HepG2 (cell line): ENCODE results near the gene MYADML2. TPM values are rescaled to one million over a fixed set of nuclear protein-coding genes. Genes with fewer than 3 reads are reported as not detected.

Source experiments
- BRCA1 ChIP-seq: sonication (generic); formaldehyde crosslinking; IDR thresholded peaks from 2 replicates; pipeline ENCODE4 v1.4.0; 2020; ENCODE audit warnings: missing genetic modification reagents
- CBX5 ChIP-seq: sonication (generic); formaldehyde crosslinking; IDR thresholded peaks from 2 replicates; pipeline ENCODE4 v1.4.0; 2020; ENCODE audit warnings: missing genetic modification reagents, borderline replicate concordance
- CEBPB ChIP-seq: IDR thresholded peaks from 2 replicates; pipeline ENCODE4 v1.6.1; 2011; ENCODE audit warnings: low read depth, low read length, improper control_type of control experiment, borderline replicate concordance
- GPN1 ChIP-seq: sonication (generic); formaldehyde crosslinking; IDR thresholded peaks from 2 replicates; pipeline ENCODE4 v1.5.1; 2020; ENCODE audit warnings: missing genetic modification reagents, borderline replicate concordance
- MXD4 ChIP-seq: IDR thresholded peaks from 2 replicates; pipeline ENCODE4 v1.6.1; 2016; ENCODE audit warnings: mild to moderate bottlenecking, missing biosample characterization, missing genetic modification reagents
- NFATC3 ChIP-seq: sonication (generic); formaldehyde crosslinking; IDR thresholded peaks from 2 replicates; pipeline ENCODE4 v1.5.1; 2020; ENCODE audit warnings: mild to moderate bottlenecking, missing genetic modification reagents
- NFE2L1 ChIP-seq: sonication (generic); formaldehyde crosslinking; IDR thresholded peaks from 2 replicates; pipeline ENCODE4 v1.4.0; 2020; ENCODE audit warnings: missing genetic modification reagents, mild to moderate bottlenecking, borderline replicate concordance
- PCBP1 ChIP-seq: fragments of 200-400 bp; formaldehyde crosslinking; IDR thresholded peaks from 2 replicates; pipeline ENCODE4 v1.6.1; 2017; ENCODE audit warnings: mild to moderate bottlenecking, low read depth, low read length, borderline replicate concordance
- PITX1 ChIP-seq: sonication (generic); formaldehyde crosslinking; IDR thresholded peaks from 2 replicates; pipeline ENCODE4 v1.5.1; 2020; ENCODE audit warnings: mild to moderate bottlenecking, missing genetic modification reagents
- POLR2A ChIP-seq, 2 experiments: IDR thresholded peaks; 2 replicates each; pipeline ENCODE4 v1.6.1; 2011; ENCODE audit warnings: low read depth in 2 of 2, low read length in 2 of 2, mild to moderate bottlenecking in 1 of 2, moderate library complexity in 1 of 2; ENCODE audit not compliant: insufficient read depth in 1 of 2
- POLR2G ChIP-seq: fragments of 200-400 bp; formaldehyde crosslinking; IDR thresholded peaks from 2 replicates; pipeline ENCODE4 v1.6.1; 2018; ENCODE audit warnings: mild to moderate bottlenecking, low read depth, low read length, moderate library complexity
- RAD21 ChIP-seq: fragments of 450-650 bp; formaldehyde crosslinking; IDR thresholded peaks from 2 replicates; pipeline ENCODE4 v1.5.0; 2020; ENCODE audit warnings: mild to moderate bottlenecking
- SP140L ChIP-seq: sonication (generic); formaldehyde crosslinking; IDR thresholded peaks from 2 replicates; pipeline ENCODE4 v1.4.0; 2020; ENCODE audit warnings: missing genetic modification reagents, borderline replicate concordance
- ZFP36L2 ChIP-seq: sonication (generic); formaldehyde crosslinking; IDR thresholded peaks from 2 replicates; pipeline ENCODE4 v1.4.0; 2020; ENCODE audit warnings: missing genetic modification reagents
- ZKSCAN1 ChIP-seq: fragments of 150-350 bp; IDR thresholded peaks from 2 replicates; pipeline ENCODE4 v1.6.1; 2014; ENCODE audit warnings: low read length
- ZNF7 ChIP-seq: IDR thresholded peaks from 2 replicates; pipeline ENCODE4 v1.6.1; 2016; ENCODE audit warnings: missing biosample characterization, missing genetic modification reagents
- polyA plus RNA-seq, 8 experiments: library from polyadenylated mRNA; depleted of rRNA in 3 of 8; stranded (reverse) in 7 of 8; unstranded in 1 of 8; fragments of >200 nt; fragmentation: Illumina TruSeq in 4 of 8; extraction: Trizol in 4 of 8; gene quantifications; 2 replicates each; pipeline versions ENCODE4 v1.2.1 to v1.2.3, GENCODE V29; 2011 to 2016; ENCODE audit warnings: low read depth in 4 of 8, missing spikeins in 1 of 8, mixed read lengths in 1 of 8; ENCODE audit not compliant: insufficient read depth in 1 of 8
- total RNA-seq, 5 experiments: library from RNA; depleted of rRNA; stranded (reverse); fragments of >200 nt; fragmentation: Illumina TruSeq; extraction: Trizol; gene quantifications; 2 replicates each; pipeline ENCODE4 v1.2.3, GENCODE V29; 2016; ENCODE audit warnings: low read depth in 1 of 5
- TF ChIP-seq, protein P1 (sequence below): sonication (generic); formaldehyde crosslinking; IDR thresholded peaks from 2 replicates; pipeline ENCODE4 v1.4.0; 2020; ENCODE audit warnings: missing genetic modification reagents, borderline replicate concordance
- TF ChIP-seq, protein P2 (sequence below): sonication (generic); formaldehyde crosslinking; conservative IDR thresholded peaks from 2 replicates; pipeline ENCODE4 v1.8.0; 2022; ENCODE audit warnings: missing genetic modification reagents
- TF ChIP-seq, protein P3 (sequence below): sonication (generic); formaldehyde crosslinking; IDR thresholded peaks from 2 replicates; pipeline ENCODE4 v1.8.0; 2023; ENCODE audit warnings: mild to moderate bottlenecking, missing genetic modification reagents

Gene MYADML2
- total and polyA plus RNA-seq, 2 of the 13 experiments (the other 11 are each of a cell fraction or from before 2014, with no cell fraction given): not detected

DNA sequence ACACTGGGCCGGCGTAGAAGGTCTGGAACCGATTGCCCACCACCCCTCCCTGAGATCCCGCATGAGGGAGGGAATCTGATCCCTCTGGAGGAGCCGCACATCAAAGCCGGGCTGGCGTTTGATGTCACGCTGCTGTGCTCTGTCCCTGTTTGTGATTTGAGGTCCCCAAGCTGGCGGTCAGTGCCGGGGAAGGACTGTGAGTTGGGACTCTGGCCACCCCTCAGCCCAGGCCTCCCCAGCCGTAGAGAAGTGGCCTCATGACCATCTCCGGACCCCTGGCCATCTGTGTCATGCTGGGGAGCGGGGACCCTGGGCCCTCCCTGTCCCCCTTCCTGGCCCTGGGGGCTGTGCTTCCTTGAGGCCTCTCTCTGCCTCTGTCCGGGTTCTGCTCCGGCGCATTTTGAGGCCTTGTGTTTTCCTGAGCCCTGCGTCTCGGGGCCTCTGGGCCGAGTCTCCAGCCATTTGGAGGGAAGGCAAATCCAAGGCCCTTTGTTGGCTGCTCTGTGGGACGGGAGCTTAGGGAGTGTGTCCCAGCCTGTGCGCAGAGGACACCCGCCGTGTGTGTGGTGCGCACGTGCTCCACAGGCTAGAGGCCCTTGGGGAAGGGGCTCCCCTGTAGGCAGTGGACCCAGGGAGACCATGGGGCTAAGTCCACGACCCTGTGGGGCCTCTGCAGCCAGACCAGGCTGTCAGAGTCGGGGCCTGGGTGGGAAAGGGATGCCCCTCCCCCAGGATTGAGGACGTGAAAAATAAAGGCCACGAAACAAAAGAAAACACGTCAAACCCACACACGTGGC, 45.5 kb upstream of the MYADML2 start (continued):
- TF ChIP-seq, protein P1, sequence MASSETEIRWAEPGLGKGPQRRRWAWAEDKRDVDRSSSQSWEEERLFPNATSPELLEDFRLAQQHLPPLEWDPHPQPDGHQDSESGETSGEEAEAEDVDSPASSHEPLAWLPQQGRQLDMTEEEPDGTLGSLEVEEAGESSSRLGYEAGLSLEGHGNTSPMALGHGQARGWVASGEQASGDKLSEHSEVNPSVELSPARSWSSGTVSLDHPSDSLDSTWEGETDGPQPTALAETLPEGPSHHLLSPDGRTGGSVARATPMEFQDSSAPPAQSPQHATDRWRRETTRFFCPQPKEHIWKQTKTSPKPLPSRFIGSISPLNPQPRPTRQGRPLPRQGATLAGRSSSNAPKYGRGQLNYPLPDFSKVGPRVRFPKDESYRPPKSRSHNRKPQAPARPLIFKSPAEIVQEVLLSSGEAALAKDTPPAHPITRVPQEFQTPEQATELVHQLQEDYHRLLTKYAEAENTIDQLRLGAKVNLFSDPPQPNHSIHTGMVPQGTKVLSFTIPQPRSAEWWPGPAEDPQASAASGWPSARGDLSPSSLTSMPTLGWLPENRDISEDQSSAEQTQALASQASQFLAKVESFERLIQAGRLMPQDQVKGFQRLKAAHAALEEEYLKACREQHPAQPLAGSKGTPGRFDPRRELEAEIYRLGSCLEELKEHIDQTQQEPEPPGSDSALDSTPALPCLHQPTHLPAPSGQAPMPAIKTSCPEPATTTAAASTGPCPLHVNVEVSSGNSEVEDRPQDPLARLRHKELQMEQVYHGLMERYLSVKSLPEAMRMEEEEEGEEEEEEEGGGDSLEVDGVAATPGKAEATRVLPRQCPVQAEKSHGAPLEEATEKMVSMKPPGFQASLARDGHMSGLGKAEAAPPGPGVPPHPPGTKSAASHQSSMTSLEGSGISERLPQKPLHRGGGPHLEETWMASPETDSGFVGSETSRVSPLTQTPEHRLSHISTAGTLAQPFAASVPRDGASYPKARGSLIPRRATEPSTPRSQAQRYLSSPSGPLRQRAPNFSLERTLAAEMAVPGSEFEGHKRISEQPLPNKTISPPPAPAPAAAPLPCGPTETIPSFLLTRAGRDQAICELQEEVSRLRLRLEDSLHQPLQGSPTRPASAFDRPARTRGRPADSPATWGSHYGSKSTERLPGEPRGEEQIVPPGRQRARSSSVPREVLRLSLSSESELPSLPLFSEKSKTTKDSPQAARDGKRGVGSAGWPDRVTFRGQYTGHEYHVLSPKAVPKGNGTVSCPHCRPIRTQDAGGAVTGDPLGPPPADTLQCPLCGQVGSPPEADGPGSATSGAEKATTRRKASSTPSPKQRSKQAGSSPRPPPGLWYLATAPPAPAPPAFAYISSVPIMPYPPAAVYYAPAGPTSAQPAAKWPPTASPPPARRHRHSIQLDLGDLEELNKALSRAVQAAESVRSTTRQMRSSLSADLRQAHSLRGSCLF (CRISPR knock-in tag): peak; percentile 78
- TF ChIP-seq POLR2G (peak; percentile 73), ZFP36L2 (CRISPR knock-in tag) (peak; percentile 88; the same call in 1 of the 2 replicates), PITX1 (peak; percentile 90), ZKSCAN1 (no peak), MXD4 (CRISPR knock-in tag) (peak; percentile 92; the same call in 1 of the 2 replicates), CBX5 (CRISPR knock-in tag) (0 out of 2 replicates have a peak, but pooled peaks have one; percentile 81), SP140L (CRISPR knock-in tag) (no peak; the same call in 1 of the 2 replicates), POLR2A (IDR thresholded peaks at IDR 0.05; ENCODE audit: insufficient read depth in 1 of 2, low read depth in 2 of 2, low read length in 2 of 2) (no peak), NFATC3 (peak; percentile 98), CEBPB (no peak), BRCA1 (peak; percentile 94), NFE2L1 (CRISPR knock-in tag) (no peak; the same call in 1 of the 2 replicates), RAD21 (CRISPR knock-in tag) (no peak; the same call in 1 of the 2 replicates), ZNF7 (CRISPR knock-in tag) (0 out of 2 replicates have a peak, but pooled peaks have one; percentile 40), GPN1 (CRISPR knock-in tag) (no peak), PCBP1 (no peak; the same call in none of the 2 replicates)
- TF ChIP-seq, protein P2, sequence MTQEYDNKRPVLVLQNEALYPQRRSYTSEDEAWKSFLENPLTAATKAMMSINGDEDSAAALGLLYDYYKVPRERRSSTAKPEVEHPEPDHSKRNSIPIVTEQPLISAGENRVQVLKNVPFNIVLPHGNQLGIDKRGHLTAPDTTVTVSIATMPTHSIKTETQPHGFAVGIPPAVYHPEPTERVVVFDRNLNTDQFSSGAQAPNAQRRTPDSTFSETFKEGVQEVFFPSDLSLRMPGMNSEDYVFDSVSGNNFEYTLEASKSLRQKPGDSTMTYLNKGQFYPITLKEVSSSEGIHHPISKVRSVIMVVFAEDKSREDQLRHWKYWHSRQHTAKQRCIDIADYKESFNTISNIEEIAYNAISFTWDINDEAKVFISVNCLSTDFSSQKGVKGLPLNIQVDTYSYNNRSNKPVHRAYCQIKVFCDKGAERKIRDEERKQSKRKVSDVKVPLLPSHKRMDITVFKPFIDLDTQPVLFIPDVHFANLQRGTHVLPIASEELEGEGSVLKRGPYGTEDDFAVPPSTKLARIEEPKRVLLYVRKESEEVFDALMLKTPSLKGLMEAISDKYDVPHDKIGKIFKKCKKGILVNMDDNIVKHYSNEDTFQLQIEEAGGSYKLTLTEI (CRISPR knock-in tag): no peak
- TF ChIP-seq, protein P3, sequence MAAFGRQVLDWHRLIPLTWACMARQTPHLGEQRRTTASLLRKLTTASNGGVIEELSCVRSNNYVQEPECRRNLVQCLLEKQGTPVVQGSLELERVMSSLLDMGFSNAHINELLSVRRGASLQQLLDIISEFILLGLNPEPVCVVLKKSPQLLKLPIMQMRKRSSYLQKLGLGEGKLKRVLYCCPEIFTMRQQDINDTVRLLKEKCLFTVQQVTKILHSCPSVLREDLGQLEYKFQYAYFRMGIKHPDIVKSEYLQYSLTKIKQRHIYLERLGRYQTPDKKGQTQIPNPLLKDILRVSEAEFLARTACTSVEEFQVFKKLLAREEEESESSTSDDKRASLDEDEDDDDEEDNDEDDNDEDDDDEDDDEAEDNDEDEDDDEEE (CRISPR knock-in tag): peak; percentile 74; the same call in 1 of the 2 replicates
